ENCODE data around the gene DPP4. TPM values are rescaled to one million over a fixed set of nuclear protein-coding genes. Genes with fewer than 3 reads are reported as not detected.

Gene DPP4
- total and polyA plus RNA-seq, 4 donors, result 7.2 to 51.6 (median 21.3) TPM

DNA sequence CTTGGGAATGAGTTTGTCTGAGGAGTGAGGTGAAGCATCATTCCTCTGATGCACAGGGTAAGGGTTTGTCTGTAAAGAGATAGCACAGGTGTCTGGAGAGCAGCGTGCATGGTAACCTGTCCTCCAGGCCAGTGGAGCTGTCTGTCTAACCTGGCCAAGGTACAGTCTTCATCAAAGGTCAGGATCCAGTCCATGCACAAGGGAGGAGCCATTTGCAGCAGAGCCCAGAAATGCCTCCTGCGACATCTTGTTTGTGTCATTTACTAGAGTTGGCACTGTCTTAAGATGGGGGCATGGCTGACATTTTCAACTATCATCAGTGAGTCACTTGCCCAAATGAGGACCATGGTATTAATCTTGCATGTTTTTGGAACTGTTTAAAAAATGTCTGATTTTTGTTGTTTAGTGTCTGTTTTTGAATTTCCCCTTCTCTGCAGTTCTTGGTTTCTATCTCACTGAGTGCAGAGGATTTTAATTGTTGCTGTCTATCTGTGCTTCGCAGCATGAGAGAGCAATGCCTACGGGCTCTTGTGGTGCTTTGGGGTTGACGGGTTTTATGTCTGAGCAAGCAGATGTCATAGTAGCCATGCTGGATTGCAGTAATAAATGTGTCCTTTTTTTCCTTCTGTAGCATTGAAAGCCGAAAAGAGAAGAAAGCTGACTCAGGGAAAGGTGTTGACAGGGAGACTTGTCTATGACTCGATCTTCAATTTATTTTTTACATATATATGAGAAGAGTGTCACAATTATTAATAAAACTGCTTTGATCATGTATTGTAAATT, 91.3 kb downstream of the DPP4 start:
- no peak for DNase-seq
- Histone ChIP-seq H3K27ac (ENCODE audit: low read depth in 1 of 2, low read length in 1 of 2) (no peak overlapping the region), H3K9me3 (ENCODE audit: control insufficient read depth in 4 of 4, insufficient read depth in 3 of 4, low read length in 3 of 4) (no peaks in the 10 kb centered on the region), H3K36me3 (ENCODE audit: control insufficient read depth in 4 of 4, insufficient read depth in 4 of 4, low read length in 4 of 4) (no peaks in the 10 kb centered on the region), H3K4me1 (ENCODE audit: control insufficient read depth in 5 of 5, insufficient read depth in 5 of 5, low read length in 5 of 5) (no peaks in the 10 kb centered on the region), H3K27me3 (ENCODE audit: control insufficient read depth in 3 of 3, insufficient read depth in 3 of 3, low read length in 2 of 3) (no peaks in the 10 kb centered on the region), H3K4me3 (no peak overlapping the region), H3K9ac (ENCODE audit: insufficient read depth in 1 of 2, low read length in 2 of 2) (no peak overlapping the region)
- WGBS, 2 donors, result 84 to 86% methylated on average over 7 of the region's 7 CpGs
- TF ChIP-seq, protein P1, sequence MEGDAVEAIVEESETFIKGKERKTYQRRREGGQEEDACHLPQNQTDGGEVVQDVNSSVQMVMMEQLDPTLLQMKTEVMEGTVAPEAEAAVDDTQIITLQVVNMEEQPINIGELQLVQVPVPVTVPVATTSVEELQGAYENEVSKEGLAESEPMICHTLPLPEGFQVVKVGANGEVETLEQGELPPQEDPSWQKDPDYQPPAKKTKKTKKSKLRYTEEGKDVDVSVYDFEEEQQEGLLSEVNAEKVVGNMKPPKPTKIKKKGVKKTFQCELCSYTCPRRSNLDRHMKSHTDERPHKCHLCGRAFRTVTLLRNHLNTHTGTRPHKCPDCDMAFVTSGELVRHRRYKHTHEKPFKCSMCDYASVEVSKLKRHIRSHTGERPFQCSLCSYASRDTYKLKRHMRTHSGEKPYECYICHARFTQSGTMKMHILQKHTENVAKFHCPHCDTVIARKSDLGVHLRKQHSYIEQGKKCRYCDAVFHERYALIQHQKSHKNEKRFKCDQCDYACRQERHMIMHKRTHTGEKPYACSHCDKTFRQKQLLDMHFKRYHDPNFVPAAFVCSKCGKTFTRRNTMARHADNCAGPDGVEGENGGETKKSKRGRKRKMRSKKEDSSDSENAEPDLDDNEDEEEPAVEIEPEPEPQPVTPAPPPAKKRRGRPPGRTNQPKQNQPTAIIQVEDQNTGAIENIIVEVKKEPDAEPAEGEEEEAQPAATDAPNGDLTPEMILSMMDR (IDR thresholded peaks at IDR 0.05; ENCODE audit: control extremely low read depth, extremely low read depth), result no peak
- no peak for ATAC-seq (ENCODE audit: insufficient read depth, low FRiP score)

DNA sequence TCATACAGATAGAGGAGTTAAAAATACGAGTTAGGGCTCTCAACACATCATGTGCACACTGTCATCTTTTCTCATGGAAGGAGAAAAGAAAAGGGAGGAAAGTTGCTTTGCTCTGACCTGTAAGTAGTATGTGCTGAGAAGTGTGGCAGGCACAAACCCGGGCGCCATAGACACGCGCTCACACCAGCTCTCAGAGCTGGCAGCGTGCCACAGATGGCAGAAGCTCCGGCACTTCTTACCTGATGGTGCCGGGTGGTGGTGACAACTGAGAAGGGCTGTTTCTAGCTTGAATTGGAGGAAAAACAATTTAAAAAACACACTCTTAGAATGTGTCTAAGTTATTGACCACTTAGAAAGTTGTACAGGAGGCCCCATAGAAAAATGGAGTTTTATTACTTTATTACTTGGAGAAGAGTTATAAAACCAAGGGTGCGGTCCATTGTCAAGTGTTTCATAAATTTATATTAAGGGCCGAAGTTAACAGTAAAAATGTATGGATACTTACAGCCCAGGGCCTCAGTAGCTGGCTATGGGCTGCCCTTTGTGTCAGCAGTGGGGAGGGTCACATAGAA, 92.2 kb downstream of the DPP4 start:
- TF ChIP-seq, protein P1 (IDR thresholded peaks at IDR 0.05; ENCODE audit: control extremely low read depth, extremely low read depth), result no peak
- H3K27me3 ChIP-seq (ENCODE audit: control insufficient read depth in 3 of 3, insufficient read depth in 3 of 3, low read length in 2 of 3), result no peaks in the 10 kb centered on the region
- H3K9ac ChIP-seq (ENCODE audit: insufficient read depth in 1 of 2, low read length in 2 of 2), result no peak overlapping the region
- no peak for DNase-seq
- 92 to 97% methylated on average over 10 of the region's 10 CpGs for WGBS, 2 donors
- H3K4me3 ChIP-seq, result no peak overlapping the region
- no peak for ATAC-seq (ENCODE audit: insufficient read depth, low FRiP score)
- no peaks in the 10 kb centered on the region for H3K4me1 ChIP-seq (ENCODE audit: control insufficient read depth in 5 of 5, insufficient read depth in 5 of 5, low read length in 5 of 5)
- H3K27ac ChIP-seq (ENCODE audit: low read depth in 1 of 2, low read length in 1 of 2), result no peak overlapping the region
- no peaks in the 10 kb centered on the region for H3K9me3 ChIP-seq (ENCODE audit: control insufficient read depth in 4 of 4, insufficient read depth in 3 of 4, low read length in 3 of 4)
- no peaks in the 10 kb centered on the region for H3K36me3 ChIP-seq (ENCODE audit: control insufficient read depth in 4 of 4, insufficient read depth in 4 of 4, low read length in 4 of 4)

DNA sequence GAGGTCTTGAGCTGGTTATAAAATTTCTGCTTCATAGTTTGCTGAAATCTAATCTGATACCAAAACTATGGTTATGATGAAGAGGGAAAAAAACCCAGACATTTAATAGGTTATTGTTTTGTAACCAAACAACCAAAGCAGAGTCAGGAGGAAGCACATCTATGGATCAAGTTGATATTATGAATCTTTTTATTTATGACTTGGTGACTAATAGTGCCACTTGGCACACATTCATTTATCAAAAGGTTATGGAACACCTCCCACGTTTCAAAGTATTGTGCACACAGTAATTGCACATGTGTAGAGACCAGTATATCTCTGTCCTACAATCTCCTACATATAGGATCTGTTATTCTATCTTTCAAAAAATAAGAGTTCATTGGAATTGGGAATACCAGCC, 93.0 kb downstream of the DPP4 start:
- H3K36me3 ChIP-seq (ENCODE audit: control insufficient read depth in 4 of 4, insufficient read depth in 4 of 4, low read length in 4 of 4), result no peaks in the 10 kb centered on the region
- TF ChIP-seq, protein P1 (IDR thresholded peaks at IDR 0.05; ENCODE audit: control extremely low read depth, extremely low read depth), result no peak
- no peak overlapping the region for H3K27ac ChIP-seq (ENCODE audit: low read depth in 1 of 2, low read length in 1 of 2)
- H3K4me1 ChIP-seq (ENCODE audit: control insufficient read depth in 5 of 5, insufficient read depth in 5 of 5, low read length in 5 of 5), result no peaks in the 10 kb centered on the region
- H3K27me3 ChIP-seq (ENCODE audit: control insufficient read depth in 3 of 3, insufficient read depth in 3 of 3, low read length in 2 of 3), result no peaks in the 10 kb centered on the region
- H3K9me3 ChIP-seq (ENCODE audit: control insufficient read depth in 4 of 4, insufficient read depth in 3 of 4, low read length in 3 of 4), result no peaks in the 10 kb centered on the region
- 35 to 64% methylated on average over 1 of the region's 1 CpG for WGBS, 2 donors
- H3K4me3 ChIP-seq, result no peak overlapping the region
- DNase-seq (no peak), ATAC-seq (ENCODE audit: insufficient read depth, low FRiP score) (no peak)
- no peak overlapping the region for H3K9ac ChIP-seq (ENCODE audit: insufficient read depth in 1 of 2, low read length in 2 of 2)

All from lung (tissue), 12 donors.